Adrenal gland (tissue), 12 donors: Measurements from ENCODE around the gene DCPS. TPM values are rescaled to one million over a fixed set of nuclear protein-coding genes. Genes with fewer than 3 reads are reported as not detected.
"Not testable (repeated sequence)": the region's sequence is repeated elsewhere in the genome, so short reads cannot be mapped to it uniquely, and the experiment has no call there.

ENCODE experiments used
- DNase-seq, 7 donors: peaks; one replicate each; pipeline ENCODE4 v3.0.0-alpha.2; 2019 to 2020
- H3K27ac ChIP-seq, 5 donors: fragments of 200-600 bp; sonication (generic) in 4 of 5; 1 replicate in 3 of 5; 2 replicates in 2 of 5; pipeline versions ENCODE4 v1.5.1 to v1.8.0; 2016 to 2020; ENCODE audit warnings: mild to moderate bottlenecking in 1 of 5
- H3K27me3 ChIP-seq: fragments of 200-600 bp; 2 replicates; pipeline ENCODE4 v1.8.0; 2021
- H3K36me3 ChIP-seq, 2 donors: fragments of 200-600 bp; replicated peaks in 1 of 2; 1 replicate in 1 of 2; 2 replicates in 1 of 2; pipeline versions ENCODE4 v1.5.1 to v1.8.0; 2018 to 2022
- H3K4me1 ChIP-seq, 2 donors: fragments of 200-600 bp; replicated peaks in 1 of 2; 1 replicate in 1 of 2; 2 replicates in 1 of 2; pipeline versions ENCODE4 v1.5.1 to v1.8.0; 2018 to 2021
- H3K4me3 ChIP-seq, 4 donors: fragments of 200-600 bp; sonication (generic) in 3 of 4; one replicate each; pipeline ENCODE4 v1.5.1; 2016 to 2018
- H3K9me3 ChIP-seq, 3 donors: fragments of 200-600 bp; sonication (generic) in 1 of 3; replicated peaks in 1 of 3; 1 replicate in 2 of 3; 2 replicates in 1 of 3; pipeline versions ENCODE4 v1.5.1 to v1.8.0; 2016 to 2021
- POLR2A ChIP-seq, 2 donors: fragments of 450-650 bp; IDR thresholded peaks; one replicate each; pipeline ENCODE4 v1.6.1; 2017; ENCODE audit warnings: antibody characterized with exemption in 2 of 2, mild to moderate bottlenecking in 2 of 2, moderate library complexity in 1 of 2
- WGBS, 4 donors: extraction: QIAGEN DNeasy Blood & Tissue Kit in 2 of 4; methylation state at CpG; one replicate each; pipeline versions ENCODE4 v1.1.5 to v1.1.7; 2013 to 2017; 5-methylcytosine and 5-hydroxymethylcytosine counted together
- intact Hi-C, 2 donors: fragments of 100-400 bp; cut with DNase I; formaldehyde crosslinking; loops; one replicate each; pipeline versions ENCODE4 v1.14.1 to v1.15.0; 2022 to 2023
- polyA plus RNA-seq, 3 donors: library from polyadenylated mRNA; stranded (reverse); fragments of 200-250 nt in 2 of 3; fragments of 350-450 nt in 1 of 3; fragmentation: Illumina TruSeq in 1 of 3; extraction: RNeasy Lipid Tissue Mini Kit (QIAGEN cat#74804) in 1 of 3; gene quantifications; one replicate each; pipeline ENCODE4 v1.2.3, GENCODE V29; 2013 to 2014
- total RNA-seq, 9 donors: library from RNA; depleted of rRNA in 4 of 9; stranded (reverse); fragments of >200 nt in 4 of 9; fragments of 120-200 nt in 1 of 9; fragmentation: NEBNext Ultra II Directional in 1 of 9; extraction: Animal tissue kit (Norgen Biotek cat#: 25700) in 1 of 9; gene quantifications; one replicate each; pipeline versions ENCODE4 v1.1.0 to v1.2.4, GENCODE V29; 2013 to 2023
- TF ChIP-seq, protein P1 (sequence below), 6 experiments: fragments of 450-650 bp in 4 of 6; fragments of 200-600 bp in 2 of 6; sonication (generic) in 1 of 6; IDR thresholded peaks; 1 replicate in 5 of 6; 2 replicates in 1 of 6; pipeline versions ENCODE4 v1.5.1 to v1.8.0; 2016 to 2021; ENCODE audit warnings: antibody characterized with exemption in 6 of 6, mild to moderate bottlenecking in 2 of 6, moderate library complexity in 1 of 6
- donor health status: healthy with polysubstance abuse.
- donor health status: Bipolar disorder and iron deficiency.
- donor health status: DM: yes; HTN: yes; CAD: no.
- donor health status: DM: no; HTN: no; CAD: no.
- donor health status: DM: no; HTN: no; CAD: no.
- donor health status: DM: yes; HTN: yes; CAD: no.

The DCPS gene
- total and polyA plus RNA-seq, 12 donors: 8.3 to 45.5 (median 18.9) TPM

GRCh38 chr11:126362879-126363655 lies 59.2 kb downstream of the DCPS start:
- H3K4me1 ChIP-seq: peaks cover 55 to 71% of the 10 kb centered on the region in 2 donors
- no peaks in the 10 kb centered on the region for H3K9me3 ChIP-seq
- 60 to 72% (median 65%) methylated on average over 9 of the region's 9 CpGs for WGBS, 4 donors
- no peaks in the 10 kb centered on the region for H3K27me3 ChIP-seq
- TF ChIP-seq, protein P1, sequence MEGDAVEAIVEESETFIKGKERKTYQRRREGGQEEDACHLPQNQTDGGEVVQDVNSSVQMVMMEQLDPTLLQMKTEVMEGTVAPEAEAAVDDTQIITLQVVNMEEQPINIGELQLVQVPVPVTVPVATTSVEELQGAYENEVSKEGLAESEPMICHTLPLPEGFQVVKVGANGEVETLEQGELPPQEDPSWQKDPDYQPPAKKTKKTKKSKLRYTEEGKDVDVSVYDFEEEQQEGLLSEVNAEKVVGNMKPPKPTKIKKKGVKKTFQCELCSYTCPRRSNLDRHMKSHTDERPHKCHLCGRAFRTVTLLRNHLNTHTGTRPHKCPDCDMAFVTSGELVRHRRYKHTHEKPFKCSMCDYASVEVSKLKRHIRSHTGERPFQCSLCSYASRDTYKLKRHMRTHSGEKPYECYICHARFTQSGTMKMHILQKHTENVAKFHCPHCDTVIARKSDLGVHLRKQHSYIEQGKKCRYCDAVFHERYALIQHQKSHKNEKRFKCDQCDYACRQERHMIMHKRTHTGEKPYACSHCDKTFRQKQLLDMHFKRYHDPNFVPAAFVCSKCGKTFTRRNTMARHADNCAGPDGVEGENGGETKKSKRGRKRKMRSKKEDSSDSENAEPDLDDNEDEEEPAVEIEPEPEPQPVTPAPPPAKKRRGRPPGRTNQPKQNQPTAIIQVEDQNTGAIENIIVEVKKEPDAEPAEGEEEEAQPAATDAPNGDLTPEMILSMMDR (IDR thresholded peaks at IDR 0.05): no peak
- no peak for TF ChIP-seq POLR2A (IDR thresholded peaks at IDR 0.05)
- intact Hi-C loops: no loop called here
- DNase-seq: peak in 1 of 7 donors; percentile 16
- H3K36me3 ChIP-seq: no peaks in the 10 kb centered on the region
- H3K4me3 ChIP-seq: no peak overlapping the region
- H3K27ac ChIP-seq: peak overlapping the region in 3 of 5 donors; percentile 56 to 68 (median 56)

- peak in 1 of 7 donors; percentile 15 for DNase-seq
- 85 to 91% (median 88%) methylated on average over 6 to 10 of the region's 10 CpGs for WGBS, 4 donors
- Histone ChIP-seq H3K4me3 (no peak overlapping the region), H3K4me1 (peaks cover 48 to 66% of the 10 kb centered on the region in 2 donors), H3K27ac (peak overlapping the region in 3 of 5 donors; percentile 56 to 68 (median 56)), H3K9me3 (no peaks in the 10 kb centered on the region), H3K27me3 (no peaks in the 10 kb centered on the region), H3K36me3 (no peaks in the 10 kb centered on the region)
- intact Hi-C loops: no loop called here
- no peak for TF ChIP-seq POLR2A (IDR thresholded peaks at IDR 0.05)
- TF ChIP-seq, protein P1 (IDR thresholded peaks at IDR 0.05): no peak
These were observed 59.9 kb downstream of the DCPS start for GRCh38 chr11:126363706-126364248.

DNA sequence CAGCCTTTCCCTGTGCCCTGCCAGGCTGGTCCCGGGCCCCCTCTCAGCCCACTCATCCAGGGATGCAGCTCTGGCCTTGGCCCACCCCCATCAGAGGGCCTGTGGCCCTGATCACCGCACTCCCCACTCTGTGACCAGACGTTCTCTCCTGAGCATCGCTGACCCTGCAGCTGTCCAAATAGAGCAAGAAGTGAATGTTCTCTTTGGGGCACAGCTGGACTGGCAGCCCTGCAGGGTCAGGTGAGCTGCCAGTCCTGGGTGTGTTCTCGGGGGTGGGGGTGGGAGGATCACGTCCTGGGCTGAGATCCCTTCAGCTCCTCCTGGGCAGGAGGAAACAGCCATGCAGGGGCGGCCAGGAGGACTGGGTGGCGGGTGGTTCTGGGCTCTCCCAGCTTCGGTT lies 60.9 kb downstream of the DCPS start:
- H3K36me3 ChIP-seq, H3K9me3 ChIP-seq, intact Hi-C loops, H3K4me3 ChIP-seq, H3K27me3 ChIP-seq: not testable (repeated sequence)
- 33 to 53% (median 35%) methylated on average over 3 to 4 of the region's 9 CpGs; no CpG with 5 or more reads in 1 of the 4 donors for WGBS, 4 donors
- Histone ChIP-seq H3K4me1 (peaks cover 44 to 64% of the 10 kb centered on the region in 2 donors), H3K27ac (peak overlapping the region in 1 of 5 donors; percentile 55)
- peak in 1 of 7 donors; percentile 25 for DNase-seq

- H3K27ac ChIP-seq: peak overlapping the region in 4 of 5 donors; percentile 1 to 78 (median 63)
- intact Hi-C loops, H3K9me3 ChIP-seq, H3K27me3 ChIP-seq, H3K36me3 ChIP-seq, H3K4me3 ChIP-seq: not testable (repeated sequence)
- peak in 1 of 7 donors; percentile 28 for DNase-seq
- 14 to 67% (median 53%) methylated on average over 1 to 5 of the region's 5 CpGs for WGBS, 4 donors
- peaks cover 37 to 64% of the 10 kb centered on the region in 2 donors for H3K4me1 ChIP-seq
These were observed 61.6 kb downstream of the DCPS start for GRCh38 chr11:126365508-126365907.

GRCh38 chr11:126366064-126366822 lies 62.4 kb downstream of the DCPS start:
- no peak overlapping the region for H3K4me3 ChIP-seq
- H3K4me1 ChIP-seq: peaks cover 33 to 58% of the 10 kb centered on the region in 2 donors
- no peaks in the 10 kb centered on the region for H3K9me3 ChIP-seq
- intact Hi-C loops: no loop called here
- 40 to 44% (median 43%) methylated on average over 9 to 19 of the region's 19 CpGs for WGBS, 4 donors
- no peaks in the 10 kb centered on the region for H3K27me3 ChIP-seq
- H3K36me3 ChIP-seq: no peaks in the 10 kb centered on the region
- DNase-seq: peak in 2 of 7 donors; percentile 31 to 42
- H3K27ac ChIP-seq: peak overlapping the region; percentile 1 to 78 (median 60)
- TF ChIP-seq, protein P1 (IDR thresholded peaks at IDR 0.05): no peak
- TF ChIP-seq POLR2A (IDR thresholded peaks at IDR 0.05): no peak
